ENCODE results near the gene MPPED2. TPM values are rescaled to one million over a fixed set of nuclear protein-coding genes. Genes with fewer than 3 reads are reported as not detected.

MPPED2 gene
- total and polyA plus RNA-seq, 2 donors (not counting 3 experiments of a cell fraction or from before 2014, with no cell fraction given) = not detected

- CTCF ChIA-PET = no interaction called here
- POLR2A ChIA-PET = no interaction called here
- H3K4me3 ChIP-seq (replicated peaks in 1 of 3; ENCODE audit: insufficient read depth in 1 of 3, low read depth in 1 of 3, low read length in 3 of 3) = no peak overlapping the region
- no TSS peak for BruUV-seq (replicated peaks)
- no peaks in the 10 kb centered on the region for H3K27me3 ChIP-seq (ENCODE audit: control insufficient read depth in 2 of 2, insufficient read depth in 2 of 2, low read length in 2 of 2)
- TF ChIP-seq GATA2 (IDR thresholded peaks at IDR 0.05; ENCODE audit: insufficient read depth, insufficient read length, low read depth, low read length) (no peak), POLR2A (IDR thresholded peaks at IDR 0.05; ENCODE audit: low read depth, low read length) (no peak), CTCF (IDR thresholded peaks at IDR 0.05; ENCODE audit: extremely low read depth in 1 of 2, insufficient read depth in 1 of 2, low read depth in 1 of 2, low read length in 2 of 2) (no peak), POLR2AphosphoS5 (IDR thresholded peaks at IDR 0.05; ENCODE audit: insufficient read depth, low read depth, low read length) (no peak), FOS (IDR thresholded peaks at IDR 0.05; ENCODE audit: borderline replicate concordance, insufficient read depth, low read length) (no peak), JUN (IDR thresholded peaks at IDR 0.05; ENCODE audit: borderline replicate concordance, insufficient read depth, insufficient read length, low read depth) (no peak), MYC (IDR thresholded peaks at IDR 0.05; ENCODE audit: low read depth, low read length) (no peak), EZH2 (IDR thresholded peaks at IDR 0.05; ENCODE audit: borderline replicate concordance, low read depth, low read length, severe bottlenecking) (no peak), MAX (IDR thresholded peaks at IDR 0.05; ENCODE audit: insufficient read depth, insufficient read length) (no peak)
- dilution Hi-C loops (cut with MboI; ENCODE audit: extremely low pct_ligation_motif_present, low sequenced_read_pairs) (no loop called here), intact Hi-C loops (cut with micrococcal nuclease) (no loop called here)
- FAIRE-seq = no peak
- H4K20me1 ChIP-seq (replicated peaks; ENCODE audit: control insufficient read depth, extremely low read depth, insufficient read depth, low read length) = no peaks in the 10 kb centered on the region
- no peak overlapping the region for H3K9ac ChIP-seq (replicated peaks; ENCODE audit: extremely low read depth, insufficient read depth, low read length)
- H3K27ac ChIP-seq (ENCODE audit: insufficient read depth, low read depth, low read length) = no peak overlapping the region
- no peak overlapping the region for H2AFZ ChIP-seq (ENCODE audit: low read depth, low read length)
- H3K4me1 ChIP-seq (ENCODE audit: control insufficient read depth, extremely low read depth, insufficient read depth, low read length) = no peaks in the 10 kb centered on the region
- no peak overlapping the region for H3K4me2 ChIP-seq (ENCODE audit: insufficient read depth, low read length)
- no peaks in the 10 kb centered on the region for H3K9me3 ChIP-seq (replicated peaks; ENCODE audit: control insufficient read depth, insufficient read depth, low read length)
- no peaks in the 10 kb centered on the region for H3K36me3 ChIP-seq (ENCODE audit: control insufficient read depth in 2 of 2, extremely low read depth in 1 of 2, insufficient read depth in 2 of 2, low read length in 2 of 2)
- DNase-seq (ENCODE audit: low read depth, low spot score) = no peak
- no peaks in the 10 kb centered on the region for H3K79me2 ChIP-seq (ENCODE audit: control insufficient read depth, insufficient read depth, low read length)
- H3K9me1 ChIP-seq (replicated peaks; ENCODE audit: control insufficient read depth, extremely low read depth, insufficient read depth, low read length) = no peaks in the 10 kb centered on the region
Observed at GRCh38 chr11:30458541-30458940, 127.6 kb downstream of the MPPED2 start.
